SK-N-SH (cell line): ENCODE results near the gene PPIC. TPM values are rescaled to one million over a fixed set of nuclear protein-coding genes. Genes with fewer than 3 reads are reported as not detected.

Experiments
- CTCF ChIA-PET: fragments of 300-600, 350-600 bp; formaldehyde crosslinking; extraction: SDS; loops from one replicate; lab custom pipeline; 2021; lab: Yijun Ruan, JAX
- POLR2A ChIA-PET: fragments of 350-600 bp; sonication (Branson Sonifier 250); formaldehyde crosslinking; extraction: SDS; loops from one replicate; lab custom pipeline; 2020; ENCODE audit warnings: antibody characterized with exemption, inconsistent platforms; lab: Yijun Ruan, JAX
- DNase-seq: peaks from one replicate; pipeline ENCODE4 v3.0.0; 2012
- H2AFZ ChIP-seq: fragments of 200-600 bp; sonication (generic); 2 replicates; pipeline ENCODE4 v1.8.1; 2016; ENCODE audit warnings: antibody characterized with exemption, mild to moderate bottlenecking, low read depth
- H3F3A ChIP-seq: fragments of 200-600 bp; sonication (generic); replicated peaks from 2 replicates; pipeline ENCODE3; 2016; ENCODE audit warnings: antibody characterized with exemption, mild to moderate bottlenecking; ENCODE audit not compliant: insufficient read depth
- H3K27ac ChIP-seq, 2 experiments: fragments of 200-500 bp in 1 of 2; fragments of 200-600 bp in 1 of 2; sonication (Bioruptor generic) in 1 of 2; sonication (generic), shearing (Covaris generic) in 1 of 2; 2 replicates each; pipeline versions ENCODE4 v1.5.1 to v1.6.1; 2014 to 2016; ENCODE audit warnings: low read depth in 2 of 2, inconsistent platforms in 1 of 2, low read length in 1 of 2, mild to moderate bottlenecking in 1 of 2, mixed read lengths in 1 of 2
- H3K27me3 ChIP-seq: fragments of 200-600 bp; sonication (generic), shearing (Covaris generic); 2 replicates; pipeline ENCODE4 v1.6.1; 2016; ENCODE audit warnings: mixed run types; ENCODE audit not compliant: insufficient read depth
- H3K36me3 ChIP-seq, 2 experiments: fragments of 200-500 bp in 1 of 2; fragments of 200-600 bp in 1 of 2; sonication (Bioruptor generic) in 1 of 2; sonication (generic) in 1 of 2; replicated peaks in 1 of 2; 2 replicates each; pipeline versions ENCODE3 to v1.5.1; 2014 to 2016; ENCODE audit warnings: low read length in 1 of 2, mild to moderate bottlenecking in 1 of 2; ENCODE audit not compliant: insufficient read depth in 2 of 2, control insufficient read depth in 1 of 2
- H3K4me1 ChIP-seq, 2 experiments: fragments of 200-500 bp in 1 of 2; fragments of 200-600 bp in 1 of 2; sonication (Bioruptor generic) in 1 of 2; sonication (generic), shearing (Covaris generic) in 1 of 2; 2 replicates each; pipeline versions ENCODE4 v1.5.1 to v1.6.1; 2014 to 2016; ENCODE audit warnings: low read depth in 1 of 2, low read length in 1 of 2, mixed run types in 1 of 2; ENCODE audit not compliant: insufficient read depth in 2 of 2, control insufficient read depth in 1 of 2
- H3K4me2 ChIP-seq: fragments of 200-600 bp; sonication (generic), shearing (Covaris generic); 2 replicates; pipeline ENCODE4 v1.6.1; 2017; ENCODE audit warnings: mixed run types
- H3K4me3 ChIP-seq, 2 experiments: fragments of 200-500 bp in 1 of 2; fragments of 200-600 bp in 1 of 2; sonication (Bioruptor generic) in 1 of 2; sonication (generic), shearing (Covaris generic) in 1 of 2; 2 replicates each; pipeline versions ENCODE4 v1.5.1 to v1.8.1; 2014 to 2016; ENCODE audit warnings: low read depth in 2 of 2, inconsistent platforms in 1 of 2, low read length in 1 of 2, mild to moderate bottlenecking in 1 of 2, mixed read lengths in 1 of 2, moderate library complexity in 1 of 2
- H3K79me2 ChIP-seq: fragments of 200-600 bp; sonication (generic); 2 replicates; pipeline ENCODE4 v1.8.1; 2017; ENCODE audit warnings: mild to moderate bottlenecking; ENCODE audit not compliant: insufficient read depth
- H3K9ac ChIP-seq: fragments of 200-600 bp; sonication (generic); 2 replicates; pipeline ENCODE4 v1.6.1; 2017; ENCODE audit warnings: mixed run types
- H3K9me2 ChIP-seq: fragments of 200-600 bp; sonication (generic); 2 replicates; pipeline ENCODE4 v1.6.1; 2017; ENCODE audit warnings: mixed run types
- H3K9me3 ChIP-seq: fragments of 200-600 bp; sonication (generic); 2 replicates; pipeline ENCODE4 v1.6.1; 2017; ENCODE audit warnings: mixed run types, mild to moderate bottlenecking, moderate library complexity
- H4K20me1 ChIP-seq: fragments of 200-600 bp; sonication (generic); 2 replicates; pipeline ENCODE4 v1.6.1; 2017; ENCODE audit warnings: mild to moderate bottlenecking, mixed run types; ENCODE audit not compliant: insufficient read depth
- ELF1 ChIP-seq: IDR thresholded peaks from 2 replicates; pipeline ENCODE4 v1.4.0; 2012
- EZH2phosphoT487 ChIP-seq: fragments of 200-600 bp; sonication (generic); IDR thresholded peaks from 2 replicates; pipeline ENCODE4 v1.6.1; 2017; ENCODE audit warnings: low read depth, mixed run types, mild to moderate bottlenecking, antibody characterized with exemption, moderate library complexity, borderline replicate concordance
- FOSL2 ChIP-seq: IDR thresholded peaks from 2 replicates; pipeline ENCODE4 v1.4.0; 2012; ENCODE audit warnings: low read depth, mild to moderate bottlenecking, moderate library complexity, borderline replicate concordance
- FOXJ3 ChIP-seq: sonication (generic); formaldehyde crosslinking; IDR thresholded peaks from 2 replicates; pipeline ENCODE4 v1.5.1; 2020; ENCODE audit warnings: mild to moderate bottlenecking, missing genetic modification reagents
- GABPA ChIP-seq: IDR thresholded peaks from 2 replicates; pipeline ENCODE4 v1.4.0; 2012; ENCODE audit warnings: low read depth, mild to moderate bottlenecking
- GATA2 ChIP-seq: sonication (generic); formaldehyde crosslinking; IDR thresholded peaks from 2 replicates; pipeline ENCODE4 v1.5.0; 2020; ENCODE audit warnings: mild to moderate bottlenecking, missing genetic modification reagents
- MEF2A ChIP-seq: IDR thresholded peaks from 2 replicates; pipeline ENCODE4 v1.4.0; 2012; ENCODE audit warnings: low read depth, borderline replicate concordance
- MXI1 ChIP-seq: IDR thresholded peaks from 2 replicates; pipeline ENCODE4 v1.6.1; 2012; ENCODE audit warnings: mild to moderate bottlenecking, low read depth, low read length, improper control_type of control experiment
- NRF1 ChIP-seq: IDR thresholded peaks from 2 replicates; pipeline ENCODE4 v1.6.1; 2012; ENCODE audit warnings: low read depth, mild to moderate bottlenecking, low read length
- RFX5 ChIP-seq: IDR thresholded peaks from 2 replicates; pipeline ENCODE4 v1.6.1; 2012; ENCODE audit warnings: mild to moderate bottlenecking, improper control_type of control experiment, low read length
- RXRA ChIP-seq: IDR thresholded peaks from 2 replicates; pipeline ENCODE4 v1.4.0; 2012; ENCODE audit warnings: low read depth, mild to moderate bottlenecking, borderline replicate concordance
- SIN3A ChIP-seq: IDR thresholded peaks from 2 replicates; pipeline ENCODE4 v1.6.1; 2012; ENCODE audit warnings: low read depth, mild to moderate bottlenecking, low read length, moderate library complexity, borderline replicate concordance
- TAF1 ChIP-seq: IDR thresholded peaks from 2 replicates; pipeline ENCODE4 v1.6.1; 2012; ENCODE audit warnings: low read depth, mild to moderate bottlenecking, low read length, moderate library complexity, borderline replicate concordance
- YY1 ChIP-seq: IDR thresholded peaks from 2 replicates; pipeline ENCODE4 v1.4.0; 2012; ENCODE audit warnings: low read depth, mild to moderate bottlenecking
- WGBS: methylation state at CpG from one replicate; pipeline ENCODE4 v1.1.6; 2017; ENCODE audit warnings: low lambda C conversion rate; 5-methylcytosine and 5-hydroxymethylcytosine counted together
- polyA plus RNA-seq, 3 experiments: library from polyadenylated mRNA; depleted of rRNA; stranded (reverse); fragments of >200 nt; gene quantifications; 2 replicates each; pipeline ENCODE4 v1.2.3, GENCODE V29; 2012
- TF ChIP-seq, protein P1 (sequence below): IDR thresholded peaks from 2 replicates; pipeline ENCODE4 v1.4.0; 2012; ENCODE audit warnings: low read depth, borderline replicate concordance
- TF ChIP-seq, protein P2 (sequence below): fragments of 150-350 bp; IDR thresholded peaks from 2 replicates; pipeline ENCODE4 v1.6.1; 2016; ENCODE audit warnings: mild to moderate bottlenecking, low read depth, low read length
- TF ChIP-seq, protein P3 (sequence below): fragments of 150-350 bp; IDR thresholded peaks from 2 replicates; pipeline ENCODE4 v1.6.1; 2017; ENCODE audit warnings: antibody characterized with exemption, low read length, low read depth, borderline replicate concordance
- TF ChIP-seq, protein P4 (sequence below): IDR thresholded peaks from 2 replicates; pipeline ENCODE4 v1.4.0; 2012; ENCODE audit warnings: low read depth

Gene PPIC
- polyA plus RNA-seq, 1 of the 3 experiments (the other 2 are of a cell fraction): 55.1 TPM

DNA sequence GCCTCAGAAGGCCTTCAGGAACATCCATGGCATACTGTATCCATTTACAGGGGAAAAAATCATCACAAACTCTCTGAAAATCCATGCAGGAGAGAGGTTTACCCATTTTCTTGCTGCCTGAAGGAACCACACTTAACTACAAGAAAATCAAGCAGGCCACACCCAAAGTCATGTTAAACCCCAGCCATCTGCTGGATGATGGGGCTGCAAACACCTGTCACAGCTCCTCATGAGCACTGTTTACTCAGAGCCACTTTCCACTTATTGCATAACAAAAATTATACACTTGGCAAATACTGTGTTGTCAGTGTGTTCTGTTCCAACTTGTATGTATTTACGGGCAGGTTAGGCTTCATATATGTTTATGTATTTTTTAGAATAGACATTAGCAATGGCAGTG, 35.8 kb downstream of the PPIC start:
- DNase-seq: no peak
- WGBS: 100% methylated on average over 1 of the region's 1 CpG
- no peak overlapping the region for H2AFZ ChIP-seq
- ChIA-PET POLR2A (interaction anchor here (0.5 kb wide), 1 partner anchor 692 kb away, joined by 5 read pairs; no protein-coding TSS in a partner anchor), CTCF (interaction anchor here (1.0 kb wide), 1 partner anchor 14 kb away, joined by 3 read pairs; no protein-coding TSS in a partner anchor)
- no peaks in the 10 kb centered on the region for H4K20me1 ChIP-seq
- no peaks in the 10 kb centered on the region for H3K79me2 ChIP-seq
- H3K4me2 ChIP-seq: no peak overlapping the region
- no peak overlapping the region for H3K27ac ChIP-seq
- no peak overlapping the region for H3K9ac ChIP-seq
- peaks cover 4% of the 10 kb centered on the region for H3F3A ChIP-seq
- H3K9me2 ChIP-seq: no peaks in the 10 kb centered on the region
- no peak overlapping the region for H3K4me3 ChIP-seq
- no peaks in the 10 kb centered on the region for H3K9me3 ChIP-seq
- H3K36me3 ChIP-seq: peaks cover 5 to 9% of the 10 kb centered on the region in 2 experiments
- TF ChIP-seq, protein P1, sequence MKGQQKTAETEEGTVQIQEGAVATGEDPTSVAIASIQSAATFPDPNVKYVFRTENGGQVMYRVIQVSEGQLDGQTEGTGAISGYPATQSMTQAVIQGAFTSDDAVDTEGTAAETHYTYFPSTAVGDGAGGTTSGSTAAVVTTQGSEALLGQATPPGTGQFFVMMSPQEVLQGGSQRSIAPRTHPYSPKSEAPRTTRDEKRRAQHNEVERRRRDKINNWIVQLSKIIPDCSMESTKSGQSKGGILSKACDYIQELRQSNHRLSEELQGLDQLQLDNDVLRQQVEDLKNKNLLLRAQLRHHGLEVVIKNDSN: no peak
- TF ChIP-seq ELF1 (no peak), NRF1 (no peak), MXI1 (no peak), RFX5 (no peak), SIN3A (no peak), FOSL2 (no peak), GATA2 (CRISPR knock-in tag) (no peak), TAF1 (no peak), GABPA (no peak), EZH2phosphoT487 (no peak), FOXJ3 (CRISPR knock-in tag) (no peak), RXRA (no peak), MEF2A (no peak), YY1 (no peak)
- TF ChIP-seq, protein P2, sequence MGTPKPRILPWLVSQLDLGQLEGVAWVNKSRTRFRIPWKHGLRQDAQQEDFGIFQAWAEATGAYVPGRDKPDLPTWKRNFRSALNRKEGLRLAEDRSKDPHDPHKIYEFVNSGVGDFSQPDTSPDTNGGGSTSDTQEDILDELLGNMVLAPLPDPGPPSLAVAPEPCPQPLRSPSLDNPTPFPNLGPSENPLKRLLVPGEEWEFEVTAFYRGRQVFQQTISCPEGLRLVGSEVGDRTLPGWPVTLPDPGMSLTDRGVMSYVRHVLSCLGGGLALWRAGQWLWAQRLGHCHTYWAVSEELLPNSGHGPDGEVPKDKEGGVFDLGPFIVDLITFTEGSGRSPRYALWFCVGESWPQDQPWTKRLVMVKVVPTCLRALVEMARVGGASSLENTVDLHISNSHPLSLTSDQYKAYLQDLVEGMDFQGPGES: no peak
- TF ChIP-seq, protein P3, sequence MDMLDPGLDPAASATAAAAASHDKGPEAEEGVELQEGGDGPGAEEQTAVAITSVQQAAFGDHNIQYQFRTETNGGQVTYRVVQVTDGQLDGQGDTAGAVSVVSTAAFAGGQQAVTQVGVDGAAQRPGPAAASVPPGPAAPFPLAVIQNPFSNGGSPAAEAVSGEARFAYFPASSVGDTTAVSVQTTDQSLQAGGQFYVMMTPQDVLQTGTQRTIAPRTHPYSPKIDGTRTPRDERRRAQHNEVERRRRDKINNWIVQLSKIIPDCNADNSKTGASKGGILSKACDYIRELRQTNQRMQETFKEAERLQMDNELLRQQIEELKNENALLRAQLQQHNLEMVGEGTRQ: no peak
- TF ChIP-seq, protein P4, sequence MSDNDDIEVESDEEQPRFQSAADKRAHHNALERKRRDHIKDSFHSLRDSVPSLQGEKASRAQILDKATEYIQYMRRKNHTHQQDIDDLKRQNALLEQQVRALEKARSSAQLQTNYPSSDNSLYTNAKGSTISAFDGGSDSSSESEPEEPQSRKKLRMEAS: no peak
- H3K4me1 ChIP-seq: peaks cover 0 to 4% of the 10 kb centered on the region in 2 experiments; a peak in 2 of 4 replicates
- no peaks in the 10 kb centered on the region for H3K27me3 ChIP-seq
